Endothelial cell of coronary artery (primary cell): ENCODE data around the gene MAN1B1. TPM values are rescaled to one million over a fixed set of nuclear protein-coding genes. Genes with fewer than 3 reads are reported as not detected.

Experiments used
- total RNA-seq: library from RNA; depleted of rRNA; stranded (reverse); fragments of >200 nt; gene quantifications from 2 replicates; pipeline ENCODE4 v1.2.3, GENCODE V29; 2014

MAN1B1 gene
- 54.5 and 71.4 TPM in 2 replicates for total RNA-seq

GRCh38 chr9:137086531-137087408 is at the start of gene MAN1B1:
Gene MAN1B1 (plus strand): TSS chr9:137086985. CDS start chr9:137087000, 15 bp downstream.

GRCh38 chr9:137046088-137046787 is 40.5 kb upstream of the MAN1B1 start, which contains the start of gene NPDC1:
Gene NPDC1 (minus strand): TSS chr9:137046177. CDS start chr9:137045989, 188 bp downstream.

DNA sequence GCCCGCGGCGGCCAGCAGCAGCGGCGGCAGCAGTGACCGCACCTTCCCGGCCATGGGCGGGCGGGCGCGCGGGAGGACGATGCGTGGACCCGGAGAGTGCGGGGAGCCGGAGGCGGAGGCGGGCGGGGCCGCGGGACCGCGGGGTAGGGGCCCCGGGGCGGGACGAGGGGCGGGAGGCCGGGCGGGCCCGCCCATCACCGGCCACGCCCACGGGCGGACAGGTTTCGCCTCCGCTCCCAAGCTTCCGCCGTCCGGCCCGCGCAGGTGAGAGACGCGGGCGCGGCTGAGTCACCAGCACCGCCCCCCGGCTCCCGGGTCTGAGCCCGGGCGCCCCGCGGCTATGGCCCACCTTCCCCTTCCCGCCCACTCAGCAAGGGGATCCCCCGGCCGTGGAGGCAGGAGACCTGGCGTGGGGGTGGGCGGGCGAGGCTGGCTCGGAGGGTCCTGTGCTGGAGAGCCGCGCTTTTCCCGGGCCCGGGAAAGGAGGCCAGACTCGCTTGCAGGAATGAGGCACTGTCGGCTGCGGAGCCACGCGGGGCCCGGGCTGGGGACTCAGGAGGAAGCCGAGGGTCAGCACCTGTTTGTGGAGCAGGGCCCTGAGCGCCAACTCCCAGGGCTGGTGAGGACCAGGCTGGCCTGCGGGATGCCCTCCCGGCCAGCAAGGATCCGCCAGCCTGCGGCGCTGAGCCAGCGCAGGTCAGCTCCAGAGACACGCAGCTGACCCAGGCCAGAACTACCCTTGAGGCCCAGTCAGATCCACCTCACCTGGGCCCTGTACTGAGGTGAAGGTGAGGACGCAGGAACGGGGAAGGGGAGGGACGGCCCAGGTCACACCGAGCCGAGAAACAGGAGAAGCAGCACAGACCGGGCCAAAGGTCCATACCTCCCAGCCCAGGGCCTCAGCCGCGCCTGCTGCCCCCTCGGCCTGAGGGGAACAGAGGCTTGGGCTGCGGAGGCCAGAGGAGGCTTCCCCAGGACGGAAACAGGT is 32.5 kb upstream of the MAN1B1 start, which contains the start of gene ENTPD2:
Gene ENTPD2, minus strand, starts transcription at position 118 of the 988 bp plus-strand sequence. Its CDS starts 64 bp downstream, at position 54.

GRCh38 chr9:137070201-137070905 is 16.4 kb upstream of the MAN1B1 start, which contains the start of gene SAPCD2:
Gene SAPCD2 (minus strand): TSS chr9:137070557. CDS start chr9:137070460, 97 bp downstream.

GRCh38 chr9:137077010-137077747 is 9.6 kb upstream of the MAN1B1 start, which contains the start of gene UAP1L1:
Gene UAP1L1 (plus strand): TSS chr9:137077517. CDS start chr9:137077533, 16 bp downstream.

DNA sequence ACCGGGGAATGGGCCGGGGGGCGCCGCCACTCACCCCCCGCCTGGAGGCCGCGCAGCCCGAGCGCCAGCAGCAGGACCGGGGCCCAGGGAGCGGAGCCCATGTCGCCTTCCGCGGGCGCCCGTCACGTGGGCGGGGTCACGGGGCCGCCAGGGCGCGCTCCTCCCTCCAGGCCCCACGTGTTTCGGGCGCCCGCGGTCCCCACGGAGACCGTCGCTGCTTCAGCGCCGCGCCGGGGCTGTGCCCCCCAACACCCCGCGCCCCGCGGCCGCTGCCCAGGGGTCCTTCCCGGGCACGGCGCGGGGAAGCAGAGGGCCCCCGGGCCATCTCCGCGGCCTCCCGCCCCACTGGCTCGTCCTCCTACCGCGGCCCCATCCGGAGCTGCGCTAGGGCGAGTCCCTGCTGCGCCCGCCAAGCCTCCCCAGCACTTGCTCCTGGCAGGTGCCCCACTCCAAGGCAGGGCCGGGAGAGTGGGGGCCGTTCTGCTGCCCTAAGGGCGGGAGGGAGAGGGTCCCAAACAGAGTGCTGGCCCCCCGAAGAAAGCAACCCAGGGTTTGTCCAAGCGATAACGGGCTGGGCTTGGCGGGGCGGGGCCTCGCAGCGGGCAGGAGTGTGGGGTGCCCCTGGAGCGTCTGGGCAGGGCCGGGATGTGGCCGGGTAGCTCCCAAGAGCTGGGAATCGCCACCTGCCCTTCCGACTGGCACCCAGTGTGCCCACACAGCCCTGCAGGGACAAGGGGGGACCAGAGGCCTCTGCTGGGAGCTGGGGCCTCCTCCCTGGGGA is 28.0 kb downstream of the MAN1B1 start, which contains the start of gene DPP7:
Gene DPP7, minus strand, starts transcription at position 121 of the 781 bp plus-strand sequence. Its CDS starts 20 bp downstream, at position 101.

DNA sequence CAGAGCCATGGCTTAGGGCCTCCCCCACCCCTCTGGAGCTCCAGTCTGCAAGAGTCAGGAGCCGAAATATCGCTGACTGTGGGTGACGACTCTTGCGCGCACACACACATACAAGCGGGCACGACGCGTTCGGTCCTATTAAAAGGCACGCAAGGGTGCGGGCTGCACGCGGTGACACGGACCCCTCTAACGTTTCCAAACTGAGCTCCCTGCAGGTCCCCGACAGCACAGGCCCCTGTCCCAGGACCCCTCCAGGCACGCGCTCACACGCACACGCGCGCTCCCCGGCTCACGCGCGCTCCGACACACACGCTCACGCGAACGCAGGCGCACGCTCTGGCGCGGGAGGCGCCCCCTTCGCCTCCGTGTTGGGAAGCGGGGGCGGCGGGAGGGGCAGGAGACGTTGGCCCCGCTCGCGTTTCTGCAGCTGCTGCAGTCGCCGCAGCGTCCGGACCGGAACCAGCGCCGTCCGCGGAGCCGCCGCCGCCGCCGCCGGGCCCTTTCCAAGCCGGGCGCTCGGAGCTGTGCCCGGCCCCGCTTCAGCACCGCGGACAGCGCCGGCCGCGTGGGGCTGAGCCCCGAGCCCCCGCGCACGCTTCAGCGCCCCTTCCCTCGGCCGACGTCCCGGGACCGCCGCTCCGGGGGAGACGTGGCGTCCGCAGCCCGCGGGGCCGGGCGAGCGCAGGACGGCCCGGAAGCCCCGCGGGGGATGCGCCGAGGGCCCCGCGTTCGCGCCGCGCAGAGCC is 52.1 kb downstream of the MAN1B1 start, which contains the start of gene GRIN1:
Gene GRIN1, plus strand, starts transcription at position 433 of the 746 bp plus-strand sequence. CDS start 333 bp downstream, outside the sequence.

Other genes with a start within 250 kb of the MAN1B1 start
- 0.45 and 2.2 TPM in 2 replicates for gene AJM1, start 244.5 kb upstream of the MAN1B1 start, total RNA-seq
- gene PHPT1, start 237.6 kb upstream of the MAN1B1 start, total RNA-seq, result 189 and 196 TPM in 2 replicates
- gene MAMDC4, start 234.6 kb upstream of the MAN1B1 start, total RNA-seq, result 0.81 and 4.9 TPM in 2 replicates
- gene EDF1, start 220.7 kb upstream of the MAN1B1 start, total RNA-seq, result 442 and 468 TPM in 2 replicates
- gene TRAF2, start 200.5 kb upstream of the MAN1B1 start, total RNA-seq, result 11.6 and 16.9 TPM in 2 replicates
- gene FBXW5, start 142.2 kb upstream of the MAN1B1 start, total RNA-seq, result 154 and 194 TPM in 2 replicates
- gene C8G, start 141.7 kb upstream of the MAN1B1 start, total RNA-seq, result 0.19 and 0.72 TPM in 2 replicates
- gene LCN12, start 134.7 kb upstream of the MAN1B1 start, total RNA-seq, result 0.09 TPM in 1 of 2 replicates, not detected in the other
- 0.56 TPM in 1 of 2 replicates, not detected in the other for gene PTGDS, start 109.5 kb upstream of the MAN1B1 start, total RNA-seq
- 0.19 TPM in 1 of 2 replicates, not detected in the other for gene LCNL1, start 104.0 kb upstream of the MAN1B1 start, total RNA-seq
- gene PAXX, start 94.6 kb upstream of the MAN1B1 start, total RNA-seq, result 14.8 and 18.4 TPM in 2 replicates
- gene CLIC3, start 90.4 kb upstream of the MAN1B1 start, total RNA-seq, result 0.90 and 7.6 TPM in 2 replicates
- gene ABCA2, start 58.7 kb upstream of the MAN1B1 start, total RNA-seq, result 11.0 and 27.3 TPM in 2 replicates
- gene FUT7, start 54.9 kb upstream of the MAN1B1 start, total RNA-seq, result not detected in 2 replicates
- 29.4 and 39.3 TPM in 2 replicates for gene NPDC1, start 40.8 kb upstream of the MAN1B1 start, total RNA-seq
- not detected in 2 replicates for gene ENTPD2, start 32.9 kb upstream of the MAN1B1 start, total RNA-seq
- gene SAPCD2, start 16.4 kb upstream of the MAN1B1 start, total RNA-seq, result 5.5 and 15.9 TPM in 2 replicates
- gene UAP1L1, start 9.5 kb upstream of the MAN1B1 start, total RNA-seq, result 8.7 and 11.6 TPM in 2 replicates
- 76.0 and 87.4 TPM in 2 replicates for gene DPP7, start 27.7 kb downstream of the MAN1B1 start, total RNA-seq
- gene GRIN1, start 52.2 kb downstream of the MAN1B1 start, total RNA-seq, result under 0.01 and 0.09 TPM in 2 replicates
- not detected in 2 replicates for gene LRRC26, start 83.1 kb downstream of the MAN1B1 start, total RNA-seq
- not detected in 2 replicates for gene TMEM210, start 85.1 kb downstream of the MAN1B1 start, total RNA-seq
- gene ANAPC2, start 101.6 kb downstream of the MAN1B1 start, total RNA-seq, result 21.3 and 26.8 TPM in 2 replicates
- gene SSNA1, start 101.7 kb downstream of the MAN1B1 start, total RNA-seq, result 108 and 110 TPM in 2 replicates
- gene TPRN, start 113.8 kb downstream of the MAN1B1 start, total RNA-seq, result 4.4 and 5.6 TPM in 2 replicates
- 22.7 and 26.8 TPM in 2 replicates for gene TMEM203, start 118.7 kb downstream of the MAN1B1 start, total RNA-seq
- 2.7 and 3.7 TPM in 2 replicates for gene NDOR1, start 118.7 kb downstream of the MAN1B1 start, total RNA-seq
- 0.09 and 0.19 TPM in 2 replicates for gene RNF208, start 135.3 kb downstream of the MAN1B1 start, total RNA-seq
- 0.19 and 0.45 TPM in 2 replicates for gene CYSRT1, start 138.2 kb downstream of the MAN1B1 start, total RNA-seq
- gene RNF224, start 140.5 kb downstream of the MAN1B1 start, total RNA-seq, result under 0.01 TPM in 1 of 2 replicates, not detected in the other
- not detected in 2 replicates for gene SLC34A3, start 143.9 kb downstream of the MAN1B1 start, total RNA-seq
- 208 and 307 TPM in 2 replicates for gene TUBB4B, start 154.3 kb downstream of the MAN1B1 start, total RNA-seq
- not detected in 2 replicates for gene STPG3, start 164.3 kb downstream of the MAN1B1 start, total RNA-seq
- 63.9 and 65.0 TPM in 2 replicates for gene NELFB, start 168.3 kb downstream of the MAN1B1 start, total RNA-seq
- 27.3 and 27.6 TPM in 2 replicates for gene TOR4A, start 190.7 kb downstream of the MAN1B1 start, total RNA-seq
- gene NRARP, start 215.3 kb downstream of the MAN1B1 start, total RNA-seq, result 23.3 and 32.2 TPM in 2 replicates